Activated CD4-positive, CD25-positive, alpha-beta regulatory T cell treated with anti-CD3 and anti-CD28 coated beads, Interleukin-2, amount 50 U/mL, for 16 hours (primary cell): ENCODE results near the gene NOD2.

Experiments used
- DNase-seq: peaks from one replicate; pipeline ENCODE4 v3.0.0-alpha.2; 2020; ENCODE audit warnings: low read depth, low spot score

The NOD2 gene

GRCh38 chr16:50694206-50694605 is 800 bp downstream of the NOD2 start:
- no peak for DNase-seq

- no peak for DNase-seq
These were observed 1.9 kb downstream of the NOD2 start for GRCh38 chr16:50695017-50696000.

- DNase-seq: no peak
These were observed 2.7 kb downstream of the NOD2 start for GRCh38 chr16:50696126-50696525.

GRCh38 chr16:50696575-50697420 is 3.4 kb downstream of the NOD2 start:
- no peak for DNase-seq

- DNase-seq: no peak
These were observed 4.0 kb downstream of the NOD2 start for GRCh38 chr16:50697421-50697715.

GRCh38 chr16:50697881-50698767 is 4.7 kb downstream of the NOD2 start:
- DNase-seq: no peak

GRCh38 chr16:50699326-50700159 is 6.1 kb downstream of the NOD2 start:
- DNase-seq: no peak

- no peak for DNase-seq
These were observed 9.3 kb downstream of the NOD2 start for GRCh38 chr16:50702725-50703124.

GRCh38 chr16:50704245-50704644 is 10.8 kb downstream of the NOD2 start:
- DNase-seq: no peak

- DNase-seq: no peak
These were observed 12.2 kb downstream of the NOD2 start for GRCh38 chr16:50705436-50706110.

GRCh38 chr16:50706250-50706649 is 12.8 kb downstream of the NOD2 start:
- DNase-seq: no peak

- no peak for DNase-seq
These were observed 15.1 kb downstream of the NOD2 start for GRCh38 chr16:50708373-50709060.

- DNase-seq: no peak
These were observed 15.8 kb downstream of the NOD2 start for GRCh38 chr16:50709061-50709684.

- no peak for DNase-seq
These were observed 16.6 kb downstream of the NOD2 start for GRCh38 chr16:50709980-50710379.

- no peak for DNase-seq
These were observed 17.6 kb downstream of the NOD2 start for GRCh38 chr16:50711040-50711439.

GRCh38 chr16:50711862-50712559 is 18.6 kb downstream of the NOD2 start:
- DNase-seq: no peak

GRCh38 chr16:50712560-50712898 is 19.1 kb downstream of the NOD2 start:
- no peak for DNase-seq

- DNase-seq: no peak
These were observed 19.6 kb downstream of the NOD2 start for GRCh38 chr16:50712956-50713355.

- DNase-seq: no peak
These were observed 23.7 kb downstream of the NOD2 start for GRCh38 chr16:50717091-50717490.
